Hematopoietic multipotent progenitor cell treated with erythropoietin and hydrocortisone succinate and interleukin-3 and kit ligand, for 17 days (in vitro differentiated cells): Measurements from ENCODE around the gene DCUN1D1.

Source experiments
- DNase-seq: peaks from one replicate; pipeline ENCODE4 v3.0.0-alpha.2; 2015; ENCODE audit warnings: low spot score

Gene DCUN1D1

GRCh38 chr3:182971637-182972036 lies 8.7 kb downstream of the DCUN1D1 start:
- peak; percentile 33 for DNase-seq

DNA sequence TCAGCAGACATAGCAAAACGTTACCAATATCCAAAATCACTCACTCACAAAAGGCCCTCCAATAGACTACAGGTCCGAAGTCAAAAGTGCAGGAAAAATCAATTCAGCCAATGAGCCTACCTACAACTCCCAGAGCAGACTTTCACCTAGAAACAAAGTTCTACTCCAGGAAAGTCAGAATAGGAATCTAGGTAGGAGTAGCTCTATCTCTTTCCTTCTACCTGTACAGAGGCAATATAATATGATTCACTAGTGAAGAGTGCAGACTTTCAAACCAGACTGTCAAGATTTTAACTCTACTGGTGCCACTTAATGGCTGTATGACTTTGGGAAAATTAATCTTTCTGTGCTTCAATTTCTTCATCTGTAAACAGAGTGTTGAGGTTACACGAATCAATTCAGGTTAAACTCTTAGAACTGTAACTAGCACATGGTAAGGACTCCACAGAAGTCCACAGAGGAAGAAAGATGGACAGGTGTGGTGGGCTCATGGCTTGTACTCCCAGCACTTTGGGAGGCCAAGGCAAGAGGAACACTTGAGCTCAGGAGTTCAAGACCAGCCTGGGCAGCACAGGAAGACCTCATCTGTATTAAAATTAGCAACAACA lies 9.4 kb downstream of the DCUN1D1 start:
- DNase-seq: peak; percentile 64

DNA sequence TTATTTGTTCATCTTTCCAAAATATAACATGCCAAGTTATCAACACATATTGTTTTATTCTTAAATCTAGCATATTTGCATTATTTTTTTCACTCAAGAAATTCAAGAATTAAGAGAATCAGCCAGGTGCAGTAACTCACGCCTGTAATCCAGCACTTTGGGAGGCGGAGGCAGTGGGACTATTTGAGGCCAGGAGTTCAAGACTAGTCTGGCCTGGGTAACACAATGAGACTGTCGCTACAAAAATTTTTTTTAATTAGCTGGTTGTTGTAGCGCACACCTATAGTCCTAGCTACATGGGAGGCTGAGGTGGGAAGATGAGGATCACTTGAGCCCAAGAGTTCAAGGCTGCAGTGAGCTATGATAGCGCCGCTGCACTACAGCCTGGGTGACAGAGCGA lies 10.5 kb downstream of the DCUN1D1 start:
- DNase-seq: peak; percentile 44

DNA sequence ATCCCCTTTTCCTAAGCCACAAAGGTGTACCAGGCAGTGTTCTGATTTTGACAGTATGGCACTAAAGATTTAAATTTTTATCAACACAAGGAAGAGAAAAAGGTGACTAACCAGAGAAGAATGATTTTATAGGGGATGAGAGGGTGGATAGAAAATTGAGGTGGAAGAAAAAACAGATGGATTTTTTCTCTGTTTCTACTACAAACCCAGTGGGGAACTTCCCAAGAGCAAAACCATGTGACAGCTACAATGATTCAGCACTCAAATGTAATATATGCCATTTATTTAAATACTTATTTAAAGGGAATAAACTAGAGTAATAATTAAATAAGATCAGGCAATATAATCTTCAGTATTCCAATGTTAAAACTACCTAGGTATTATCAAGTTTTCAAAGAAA lies 11.1 kb downstream of the DCUN1D1 start:
- peak; percentile 75 for DNase-seq

GRCh38 chr3:182967218-182968204 lies 12.8 kb downstream of the DCUN1D1 start:
- DNase-seq: peak; percentile 40

GRCh38 chr3:182965861-182966366 lies 14.4 kb downstream of the DCUN1D1 start:
- DNase-seq: no peak

GRCh38 chr3:182964179-182964578 lies 16.2 kb downstream of the DCUN1D1 start:
- DNase-seq: no peak

DNA sequence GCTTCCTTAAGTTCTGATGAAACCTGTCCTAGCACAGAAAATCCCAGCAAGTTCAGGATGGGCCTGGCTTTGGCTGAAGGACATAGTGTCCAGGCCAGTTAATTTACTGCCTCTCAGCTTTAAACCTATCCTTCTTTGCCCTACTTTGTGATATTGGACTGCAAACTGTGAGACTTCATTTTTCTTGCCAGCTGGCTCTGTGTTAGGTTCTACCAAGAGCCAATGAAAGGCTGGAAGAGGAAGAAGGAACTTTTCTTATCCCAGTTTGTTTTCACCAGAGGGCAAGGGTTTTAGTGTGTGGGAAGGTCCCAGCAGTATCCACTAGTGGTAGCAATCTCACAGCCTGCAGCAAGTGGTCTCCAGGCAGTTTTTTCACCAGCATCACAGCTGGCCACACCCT lies 18.2 kb downstream of the DCUN1D1 start:
- peak; percentile 73 for DNase-seq

DNA sequence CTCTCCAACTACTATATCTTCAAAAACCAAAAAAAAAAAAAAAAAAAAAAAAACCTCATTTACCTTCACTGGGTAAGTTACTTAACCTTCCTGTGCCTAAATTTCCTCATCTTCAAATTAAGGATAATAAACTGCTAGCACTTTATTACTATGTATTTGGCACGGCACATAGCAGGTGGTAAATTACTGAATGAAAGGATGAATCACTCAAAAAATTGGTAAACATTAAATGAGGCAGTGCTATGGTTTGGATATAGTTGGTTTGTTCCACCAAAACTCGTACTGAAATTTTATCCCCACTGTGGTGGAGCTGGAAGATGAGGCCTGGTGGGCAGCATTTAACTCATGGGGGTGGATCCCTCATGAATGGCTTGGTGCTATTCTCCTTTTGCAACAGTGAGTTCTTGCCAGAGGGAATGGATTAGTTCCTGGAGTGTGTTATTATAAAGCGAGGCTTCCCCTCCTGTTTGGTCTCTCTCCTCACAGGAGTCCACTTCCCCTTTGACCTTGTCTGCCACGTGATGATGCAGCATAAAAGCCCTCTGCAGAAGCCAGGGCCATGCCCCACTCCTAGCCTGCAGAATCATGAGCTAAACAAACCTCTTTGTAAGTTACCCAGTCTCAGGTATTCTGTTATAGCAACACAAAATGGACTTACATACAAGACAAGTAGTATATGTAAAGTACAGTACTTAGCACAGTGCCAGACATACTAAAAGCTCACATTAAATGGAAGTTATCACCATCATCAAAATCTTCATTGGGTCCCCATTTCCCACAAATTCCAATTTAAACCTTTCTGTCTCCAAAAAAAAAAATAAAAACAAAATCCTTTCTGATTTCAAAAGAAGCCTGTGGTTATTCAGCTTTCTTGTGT lies 20.6 kb downstream of the DCUN1D1 start:
- peak; percentile 58 for DNase-seq

- peak; percentile 65 for DNase-seq
These were observed 22.6 kb downstream of the DCUN1D1 start for GRCh38 chr3:182957676-182958266.

GRCh38 chr3:182957226-182957625 lies 23.1 kb downstream of the DCUN1D1 start:
- DNase-seq: peak; percentile 90

DNA sequence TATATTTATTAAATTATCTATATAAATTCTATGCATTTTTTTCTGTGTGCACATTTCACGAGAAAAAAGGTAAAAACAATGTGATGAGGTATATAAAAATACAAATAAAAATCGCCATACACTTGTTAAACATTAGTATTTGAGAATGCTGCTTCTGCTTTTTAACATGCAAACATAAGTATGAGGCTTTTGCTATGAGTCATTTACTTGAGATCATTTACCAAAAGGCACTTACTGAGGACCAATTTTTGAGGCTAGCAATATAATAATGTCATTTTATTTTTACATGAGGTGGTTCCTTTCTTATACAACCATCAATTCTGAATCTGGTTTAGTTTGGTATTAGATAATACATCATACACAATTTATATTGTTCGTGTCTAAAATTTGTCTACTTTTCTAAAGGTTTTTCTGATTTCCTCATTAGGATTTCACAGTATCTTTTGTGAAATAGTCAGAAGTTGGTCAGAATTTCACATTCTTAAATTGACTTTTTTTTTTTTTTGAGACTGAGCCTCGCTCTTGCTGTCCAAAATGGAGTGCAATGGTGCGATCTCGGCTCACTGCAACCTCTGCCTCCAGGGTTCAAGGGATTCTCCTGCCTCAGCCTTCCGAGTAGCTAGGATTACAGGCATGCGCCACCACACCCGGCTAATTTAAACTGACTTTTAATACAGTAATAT lies 25.6 kb downstream of the DCUN1D1 start:
- DNase-seq: no peak

DNA sequence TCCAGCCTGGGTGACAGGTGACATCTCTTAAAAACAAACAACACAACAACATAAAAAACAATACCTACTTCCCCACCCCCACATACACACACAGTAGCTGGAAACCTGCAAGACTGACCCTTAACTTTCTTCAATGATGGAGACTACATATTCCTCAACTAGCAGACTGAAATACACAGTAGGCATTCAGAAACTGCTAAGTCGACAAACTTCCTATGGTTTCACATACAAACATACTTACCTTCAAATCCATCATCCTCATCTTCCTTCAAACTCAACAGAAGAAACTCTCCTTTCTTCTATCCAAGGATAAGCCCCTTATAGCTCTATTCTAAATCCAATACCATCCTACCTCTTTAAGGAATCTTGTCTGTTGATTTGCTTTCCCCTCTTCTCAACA lies 30.6 kb downstream of the DCUN1D1 start:
- no peak for DNase-seq

DNA sequence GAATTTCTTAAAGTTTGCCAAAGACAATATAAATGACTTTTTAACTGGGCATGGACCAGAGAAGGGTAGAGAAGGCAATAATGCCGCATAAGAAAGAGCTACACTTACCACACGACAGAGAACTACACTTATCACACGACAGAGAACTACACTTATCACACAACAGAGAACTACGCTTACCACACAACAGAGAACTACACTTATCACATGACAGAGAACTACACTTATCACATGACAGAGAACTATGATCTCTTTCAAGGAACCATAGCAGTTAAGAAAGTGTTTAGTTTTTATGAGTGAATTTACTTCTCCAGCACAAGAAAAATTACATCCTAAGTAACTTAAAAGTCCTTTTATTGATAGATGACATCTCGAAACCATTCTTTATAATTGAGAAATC lies 32.0 kb downstream of the DCUN1D1 start:
- DNase-seq: peak; percentile 54

DNA sequence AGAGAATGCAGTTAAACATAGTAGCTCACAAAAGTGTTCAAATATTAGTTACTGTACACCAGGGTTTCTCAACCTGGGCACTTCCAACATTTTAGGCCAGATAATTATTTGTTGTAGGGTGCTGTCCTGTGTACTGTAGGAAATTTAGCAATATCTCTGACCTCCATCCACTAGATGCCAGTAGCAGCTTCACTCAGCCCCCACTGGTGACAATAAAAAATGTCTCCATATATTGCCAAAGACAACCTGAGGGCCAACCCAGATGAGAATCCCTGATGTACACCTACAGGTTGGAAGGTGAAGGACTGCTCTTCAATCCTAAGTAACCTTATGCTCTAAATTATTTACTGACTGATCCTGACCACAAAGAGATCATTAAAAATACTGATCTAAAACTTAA lies 32.5 kb downstream of the DCUN1D1 start:
- DNase-seq: peak; percentile 77

- DNase-seq: no peak
These were observed 38.6 kb downstream of the DCUN1D1 start for GRCh38 chr3:182941719-182942118.

DNA sequence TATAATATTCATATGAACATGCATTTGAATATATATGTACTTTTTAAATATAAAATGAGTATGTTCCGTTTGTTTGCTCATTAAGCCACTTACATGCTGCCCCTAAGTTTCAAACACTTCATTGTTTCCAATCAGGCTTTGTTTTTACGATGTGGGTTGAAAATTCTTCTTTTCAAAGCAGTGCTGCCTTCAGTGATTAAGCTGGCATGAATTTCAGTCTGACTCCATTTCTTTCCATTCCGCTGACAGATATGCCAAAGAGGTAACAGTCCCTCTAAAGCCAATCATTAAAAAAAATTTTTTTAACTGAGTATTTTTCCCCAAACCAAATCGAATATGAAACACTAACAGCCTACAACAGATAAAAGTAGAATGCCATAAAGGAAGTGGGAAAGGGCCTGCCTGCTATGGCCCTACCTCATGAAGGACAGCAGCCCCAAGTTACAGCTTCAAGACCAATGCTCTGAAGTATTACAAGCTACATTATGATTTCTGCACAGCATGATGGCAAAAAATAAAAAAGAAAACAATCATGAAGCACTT lies 40.0 kb downstream of the DCUN1D1 start:
- DNase-seq: no peak

- DNase-seq: peak; percentile 43
These were observed 42.9 kb downstream of the DCUN1D1 start for GRCh38 chr3:182937293-182938051.

DNA sequence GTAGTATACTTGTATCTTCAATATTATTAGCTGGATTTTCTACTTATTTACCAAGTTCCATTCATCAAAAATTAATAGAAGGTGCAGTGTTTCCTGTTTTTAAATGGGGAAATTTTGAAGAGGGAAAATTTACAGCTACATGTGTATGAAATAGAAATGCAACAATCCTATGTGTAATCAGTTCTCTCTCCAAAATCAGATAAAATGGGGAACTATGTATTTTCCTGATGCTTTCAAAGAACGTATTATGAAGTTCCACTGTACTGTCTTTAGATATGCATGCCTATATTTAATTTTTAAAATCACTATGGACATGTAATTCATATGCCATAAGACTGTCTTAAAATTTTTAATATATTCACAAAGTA lies 43.4 kb downstream of the DCUN1D1 start:
- no peak for DNase-seq

DNA sequence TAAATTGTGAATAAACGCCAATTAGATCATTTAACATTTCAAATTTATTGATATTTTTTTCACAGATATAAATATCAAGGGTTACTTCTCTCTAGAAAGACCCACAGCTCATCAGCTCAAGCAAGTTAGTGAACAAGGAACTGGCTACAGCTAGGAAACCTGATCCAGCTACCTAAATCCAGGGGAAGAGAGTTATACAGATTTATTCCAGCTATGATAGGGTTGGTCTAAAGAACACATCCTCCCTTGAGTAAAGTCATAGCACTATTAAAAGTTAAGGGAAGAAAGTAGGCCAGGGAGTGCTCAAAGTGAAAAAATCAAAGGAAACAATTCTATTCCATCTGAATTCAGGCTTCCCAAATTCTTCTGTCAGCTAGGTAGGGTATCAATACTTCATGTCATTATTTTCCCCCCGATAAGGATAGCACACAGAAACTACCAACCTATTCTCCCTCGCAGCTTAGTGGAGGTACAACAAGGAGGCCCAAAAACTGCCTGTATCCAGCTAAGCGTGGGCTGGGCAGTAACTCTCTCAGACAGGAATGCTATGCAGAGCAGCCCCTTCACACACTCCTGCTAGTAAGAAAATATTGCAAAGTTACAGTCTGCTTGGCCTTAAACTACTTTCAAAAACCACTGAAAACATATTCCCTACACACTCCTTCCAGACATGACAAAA lies 44.0 kb downstream of the DCUN1D1 start:
- DNase-seq: no peak
